Measurements from ENCODE around the gene ATOX1. TPM values are rescaled to one million over a fixed set of nuclear protein-coding genes. Genes with fewer than 3 reads are reported as not detected.

Gene ATOX1
- total RNA-seq, 4 donors from 2014 or later, result 73.4 to 236 (median 157) TPM

DNA sequence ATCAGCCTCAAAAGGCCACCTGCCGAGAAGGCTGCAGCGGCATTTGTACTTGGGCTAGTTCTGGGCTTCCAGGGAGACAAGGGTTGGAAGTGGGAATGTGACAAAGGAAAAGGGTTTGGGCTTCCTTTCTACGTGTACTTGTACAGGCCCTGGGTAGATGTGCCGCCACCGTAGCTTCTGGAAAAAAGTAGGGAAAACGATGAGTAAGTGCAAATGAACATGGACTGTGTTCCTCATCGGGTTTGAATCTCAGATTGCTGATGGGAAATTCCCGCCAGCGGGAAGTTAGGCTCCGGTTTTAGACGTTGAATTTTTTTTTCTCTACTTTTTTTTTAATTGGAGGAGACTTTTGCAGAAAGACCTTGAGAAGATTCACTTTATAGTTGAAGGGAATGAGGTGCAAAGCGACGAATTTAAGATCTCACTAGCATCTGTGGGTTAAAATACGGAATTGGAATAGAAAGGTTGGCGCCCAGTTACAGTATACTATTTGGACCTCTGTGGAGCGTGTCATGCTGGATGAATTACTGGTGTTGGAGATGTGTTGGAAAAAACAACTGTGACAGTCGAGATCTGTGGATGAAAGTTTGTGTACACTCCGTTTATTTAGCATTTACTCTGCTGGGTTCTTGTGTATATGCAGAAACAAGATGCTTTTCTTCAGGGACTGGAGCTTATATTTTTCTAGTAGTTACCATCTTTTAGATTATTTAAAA is 14.6 kb upstream of the ATOX1 start:
- intact Hi-C loops (cut with DNase I), result no loop called here
- H3K27ac ChIP-seq, result peak overlapping the region; percentile 75 to 91 (median 90)
- TF ChIP-seq, protein P1, sequence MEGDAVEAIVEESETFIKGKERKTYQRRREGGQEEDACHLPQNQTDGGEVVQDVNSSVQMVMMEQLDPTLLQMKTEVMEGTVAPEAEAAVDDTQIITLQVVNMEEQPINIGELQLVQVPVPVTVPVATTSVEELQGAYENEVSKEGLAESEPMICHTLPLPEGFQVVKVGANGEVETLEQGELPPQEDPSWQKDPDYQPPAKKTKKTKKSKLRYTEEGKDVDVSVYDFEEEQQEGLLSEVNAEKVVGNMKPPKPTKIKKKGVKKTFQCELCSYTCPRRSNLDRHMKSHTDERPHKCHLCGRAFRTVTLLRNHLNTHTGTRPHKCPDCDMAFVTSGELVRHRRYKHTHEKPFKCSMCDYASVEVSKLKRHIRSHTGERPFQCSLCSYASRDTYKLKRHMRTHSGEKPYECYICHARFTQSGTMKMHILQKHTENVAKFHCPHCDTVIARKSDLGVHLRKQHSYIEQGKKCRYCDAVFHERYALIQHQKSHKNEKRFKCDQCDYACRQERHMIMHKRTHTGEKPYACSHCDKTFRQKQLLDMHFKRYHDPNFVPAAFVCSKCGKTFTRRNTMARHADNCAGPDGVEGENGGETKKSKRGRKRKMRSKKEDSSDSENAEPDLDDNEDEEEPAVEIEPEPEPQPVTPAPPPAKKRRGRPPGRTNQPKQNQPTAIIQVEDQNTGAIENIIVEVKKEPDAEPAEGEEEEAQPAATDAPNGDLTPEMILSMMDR (IDR thresholded peaks at IDR 0.05), result no peak
- no peak for TF ChIP-seq POLR2A (IDR thresholded peaks at IDR 0.05)
- peaks cover 24 to 30% of the 10 kb centered on the region in 2 donors for H3K4me1 ChIP-seq
- peak overlapping the region; percentile 32 to 89 (median 46) for H3K4me3 ChIP-seq (replicated peaks in 1 of 3)
- DNase-seq, result no peak
- H3K27me3 ChIP-seq, result no peaks in the 10 kb centered on the region
- no peaks in the 10 kb centered on the region for H3K9me3 ChIP-seq
- WGBS, 2 donors, result 2 to 5% methylated on average over 18 of the region's 18 CpGs
- H3K36me3 ChIP-seq, result no peaks in the 10 kb centered on the region

DNA sequence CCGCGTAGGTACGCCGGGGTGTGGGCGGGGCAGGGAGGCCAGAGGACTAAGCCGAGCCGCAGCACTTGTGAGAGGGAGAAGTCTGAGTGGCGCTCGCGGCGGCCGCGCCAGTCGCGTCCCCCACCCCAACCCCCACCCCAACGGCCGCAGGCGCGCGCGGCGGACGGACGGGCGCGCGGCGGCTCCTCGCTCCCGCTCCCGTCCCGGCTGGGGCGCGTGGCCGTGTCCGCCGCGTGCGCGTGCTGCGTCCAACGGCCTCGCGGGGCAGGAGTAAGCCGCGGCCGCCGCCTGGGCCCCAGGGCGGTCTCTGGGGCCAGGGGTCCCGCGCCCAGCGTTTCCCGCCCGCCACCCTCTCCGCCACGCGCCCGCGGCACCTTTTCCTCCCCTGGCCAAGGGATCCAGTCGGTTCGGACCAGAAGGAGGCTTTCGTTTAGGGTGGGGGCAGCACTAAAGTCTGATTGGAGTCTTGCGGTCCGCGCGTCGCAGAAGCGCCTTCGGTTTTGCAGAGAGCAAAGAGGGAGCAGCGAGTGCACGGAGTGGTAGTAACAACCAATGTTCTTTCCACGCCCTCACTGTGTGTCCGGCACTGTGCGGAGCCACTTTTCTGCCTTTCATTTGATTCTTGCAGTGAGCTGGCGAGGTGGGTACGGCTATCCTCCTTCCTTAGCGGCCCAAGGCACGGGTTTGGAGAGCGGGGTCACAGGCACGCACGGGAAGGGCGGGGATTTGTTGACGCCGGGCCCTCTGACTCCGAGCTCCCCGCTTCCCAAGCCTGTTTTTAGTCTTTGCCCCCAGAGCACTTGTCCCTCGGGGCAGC is 13.8 kb upstream of the ATOX1 start:
- peaks cover 24 to 30% of the 10 kb centered on the region in 2 donors for H3K4me1 ChIP-seq
- TF ChIP-seq, protein P1 (IDR thresholded peaks at IDR 0.05), result no peak
- TF ChIP-seq POLR2A (IDR thresholded peaks at IDR 0.05), result no peak
- H3K4me3 ChIP-seq (replicated peaks in 1 of 3), result peak overlapping the region; percentile 32 to 89 (median 46)
- intact Hi-C loops (cut with DNase I), result no loop called here
- WGBS, 2 donors, result 1 to 7% methylated on average over 36 to 45 of the region's 87 CpGs
- H3K36me3 ChIP-seq, result no peaks in the 10 kb centered on the region
- H3K9me3 ChIP-seq, result no peaks in the 10 kb centered on the region
- peak; percentile 40 to 55 for DNase-seq
- H3K27ac ChIP-seq, result peak overlapping the region; percentile 75 to 91 (median 90)
- H3K27me3 ChIP-seq, result no peaks in the 10 kb centered on the region

DNA sequence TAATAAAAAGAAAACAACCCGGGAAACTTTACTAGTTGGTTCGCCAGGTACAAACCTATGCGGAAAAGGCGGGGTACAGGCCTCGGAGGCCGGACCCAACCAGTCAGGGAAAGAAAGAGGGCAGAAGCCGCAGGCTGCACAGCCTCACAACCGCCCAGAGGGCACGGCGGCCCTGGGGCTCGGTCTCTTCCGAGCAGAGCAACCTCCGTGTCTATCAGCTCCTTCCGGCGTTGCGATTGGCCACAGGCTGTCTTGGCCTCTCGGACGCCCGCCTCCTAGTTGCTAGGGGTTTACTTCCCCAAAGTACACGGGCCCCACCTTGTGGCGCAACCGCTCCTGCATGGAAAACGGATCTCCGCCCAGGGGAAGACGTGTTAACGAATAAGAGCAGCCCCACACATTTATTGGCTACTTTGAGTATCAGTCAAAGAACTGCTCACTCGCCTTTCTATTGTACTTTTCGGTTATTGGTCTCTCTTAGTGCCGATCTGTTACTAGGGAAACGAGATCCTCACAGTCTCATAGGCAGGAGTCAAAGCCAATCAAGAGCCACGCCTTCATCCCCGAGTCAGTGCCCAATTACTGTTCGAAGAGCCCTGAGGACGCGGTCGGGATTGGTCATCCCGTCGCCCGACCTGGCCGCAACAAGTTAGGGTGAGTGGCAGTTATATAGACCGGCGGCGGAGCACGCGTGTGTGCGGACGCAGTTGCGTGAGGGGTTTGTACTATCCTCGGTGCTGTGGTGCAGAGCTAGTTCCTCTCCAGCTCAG is 13.0 kb upstream of the ATOX1 start, which contains the start of gene G3BP1:
Gene G3BP1 (plus strand): TSS at position 696 of the 770 bp plus-strand sequence. CDS start 14,667 bp downstream, outside the sequence.
- Histone ChIP-seq H3K4me1 (peaks cover 24 to 28% of the 10 kb centered on the region in 2 donors), H3K27me3 (no peaks in the 10 kb centered on the region), H3K4me3 (replicated peaks in 1 of 3) (peak within 1 kb of the TSS; percentile 32 to 89 (median 79)), H3K36me3 (no peaks in the 10 kb centered on the region), H3K27ac (peak within 1 kb of the TSS; percentile 95 to 100 (median 99)), H3K9me3 (no peaks in the 10 kb centered on the region)
- DNase-seq, result peak; percentile 100
- WGBS, 2 donors, result 0 to 1% methylated on average over 28 to 31 of the region's 49 CpGs
- intact Hi-C loops (cut with DNase I), result no loop called here
- peak; percentile 85 to 94 for TF ChIP-seq POLR2A (IDR thresholded peaks at IDR 0.05)
- TF ChIP-seq, protein P1 (IDR thresholded peaks at IDR 0.05), result peak in 5 of 6 experiments; percentile 11 to 84 (median 70)

DNA sequence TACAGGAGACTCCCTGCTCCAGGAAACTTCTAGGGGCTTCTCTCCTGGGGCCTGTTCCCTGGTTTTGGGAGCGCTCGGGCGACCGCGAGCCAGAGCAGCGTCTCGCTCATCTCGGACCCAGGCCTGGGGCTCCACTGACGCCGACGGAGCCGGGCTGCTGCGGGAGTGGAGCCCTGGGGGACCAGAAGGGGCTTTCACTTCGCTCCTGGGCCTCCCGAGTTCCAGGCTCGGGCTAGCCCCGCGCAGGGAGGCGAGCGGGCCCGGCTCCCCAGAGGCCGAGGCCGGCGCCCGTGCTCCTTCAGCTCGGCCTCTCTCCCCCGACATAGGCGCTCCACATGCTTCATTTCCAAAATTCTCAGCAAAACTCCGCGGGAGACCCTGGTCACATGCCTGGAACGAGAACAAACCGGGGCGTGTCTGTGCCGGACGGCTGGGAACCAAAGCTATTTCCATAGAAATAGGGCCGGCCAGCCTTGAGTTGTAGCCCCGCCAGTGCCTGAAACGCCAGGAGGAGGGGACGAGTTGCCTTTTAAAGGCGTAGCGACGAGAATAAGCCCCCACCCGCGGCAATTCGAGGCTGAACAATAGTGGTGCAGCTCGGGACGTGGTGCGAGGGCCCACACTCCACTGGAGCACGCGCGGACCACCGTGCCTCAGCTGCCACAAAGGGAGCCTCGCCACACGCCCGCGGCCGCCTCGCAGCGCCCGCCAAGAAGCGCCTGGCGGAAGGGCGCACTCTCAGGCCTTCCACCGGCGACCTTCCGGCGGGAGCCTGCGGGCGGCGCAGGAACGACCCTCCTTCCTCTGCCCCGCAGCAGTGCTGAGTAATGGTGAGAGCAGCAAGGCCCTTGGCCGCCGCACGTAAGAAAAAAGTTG is 12.2 kb upstream of the ATOX1 start:
- intact Hi-C loops (cut with DNase I), result no loop called here
- Histone ChIP-seq H3K9me3 (no peaks in the 10 kb centered on the region), H3K36me3 (no peaks in the 10 kb centered on the region), H3K4me1 (peaks cover 20 to 24% of the 10 kb centered on the region in 2 donors), H3K27me3 (no peaks in the 10 kb centered on the region), H3K27ac (peak overlapping the region; percentile 95 to 100 (median 99)), H3K4me3 (replicated peaks in 1 of 3) (peak overlapping the region; percentile 3 to 79 (median 50))
- 3 to 5% methylated on average over 23 to 33 of the region's 75 CpGs for WGBS, 2 donors
- TF ChIP-seq, protein P1 (IDR thresholded peaks at IDR 0.05), result peak in 1 of 6 experiments; percentile 3
- peak in 1 of 2 donors; percentile 14 for TF ChIP-seq POLR2A (IDR thresholded peaks at IDR 0.05)
- peak; percentile 84 to 86 for DNase-seq

Data from thyroid gland (tissue), 4 donors.